ENCODE measurements around the gene ZNRD2.

The ZNRD2 gene

DNA sequence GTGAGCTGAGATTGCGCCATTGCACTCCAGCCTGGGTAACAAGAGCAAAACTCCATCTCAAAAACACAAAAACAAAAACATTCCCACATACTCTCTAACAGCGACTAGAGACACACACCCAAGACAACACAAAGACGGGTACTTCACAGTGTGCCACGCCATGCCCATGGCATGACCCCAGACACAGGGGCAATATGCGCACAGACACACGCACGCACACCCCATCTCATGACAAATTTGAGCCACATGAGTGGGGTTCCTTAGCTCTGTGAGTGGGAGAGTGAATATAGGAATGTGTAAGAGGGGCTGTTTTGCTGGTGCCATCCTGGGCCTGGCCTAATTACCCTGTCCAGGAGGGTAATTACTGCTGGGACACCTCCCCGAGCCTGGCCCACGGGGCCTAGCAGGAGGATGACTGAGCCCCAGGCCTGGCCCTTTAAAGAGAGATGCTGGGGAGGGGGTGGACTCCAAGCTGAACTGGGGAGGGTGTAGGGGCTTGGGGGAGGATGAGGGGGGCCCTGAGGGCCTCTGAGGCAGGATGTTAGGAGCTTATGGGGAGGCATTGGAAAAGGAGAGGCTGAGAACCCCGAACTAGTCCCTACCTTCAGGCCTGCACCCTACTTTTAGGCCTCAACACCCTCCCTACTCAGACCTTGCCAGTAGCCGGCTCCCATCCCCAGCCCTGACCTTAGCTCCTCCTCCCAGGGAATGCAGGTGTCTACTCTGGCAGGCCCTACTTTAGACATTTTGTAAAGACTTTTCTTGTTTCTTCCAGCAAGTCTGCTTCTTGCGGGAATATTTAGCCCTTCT lies 13.6 kb upstream of the ZNRD2 start (continued):
- TF ChIP-seq ZNF704 (tag by site-specific recombination; IDR thresholded peaks at IDR 0.05), result no peak

DNA sequence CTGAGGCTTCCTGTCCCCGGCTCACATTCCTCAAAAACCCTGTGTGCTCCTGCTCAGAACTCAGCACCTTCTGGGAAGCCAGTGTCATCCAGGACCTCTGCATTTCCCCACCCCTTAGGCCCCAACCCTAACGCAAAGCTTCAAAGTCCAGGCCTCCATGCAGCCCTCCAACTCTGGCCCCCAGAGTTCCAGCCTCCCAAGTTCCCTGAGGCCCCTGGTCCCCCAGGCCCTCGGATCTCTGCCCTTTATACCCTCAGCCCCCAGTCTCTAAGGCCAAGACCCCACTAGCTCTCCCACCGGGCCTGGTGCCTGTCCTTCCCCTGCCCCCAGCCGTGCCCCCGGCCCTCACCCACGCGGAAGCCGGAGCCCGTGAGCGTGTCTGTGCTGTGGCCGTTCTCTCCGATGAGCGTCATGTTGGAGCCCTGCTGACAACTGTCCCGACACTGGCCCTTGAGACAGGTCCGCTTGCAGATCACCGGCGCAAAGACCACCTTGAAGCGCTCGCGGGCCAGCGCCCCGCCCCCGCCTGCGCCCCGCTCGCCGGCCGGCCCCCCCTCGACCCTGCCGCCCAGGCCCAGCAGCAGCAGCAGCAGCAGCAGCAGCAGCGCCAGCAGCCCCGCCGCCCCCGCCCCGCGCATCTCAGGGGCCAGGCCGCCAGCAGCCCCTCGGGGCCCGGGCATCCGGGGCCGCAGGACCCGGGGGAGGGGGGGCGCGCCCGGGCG lies 12.8 kb upstream of the ZNRD2 start:
- H3K36me3 ChIP-seq (ENCODE audit: control insufficient read depth in 2 of 2, insufficient read depth in 1 of 2, low read length in 2 of 2), result peaks cover 0 to 11% of the 10 kb centered on the region in 2 experiments; a peak in 1 of 3 replicates
- peak overlapping the region; percentile 52 for H3K4me3 ChIP-seq (ENCODE audit: low read depth, low read length)
- H3K4me1 ChIP-seq (ENCODE audit: control insufficient read depth, insufficient read depth, low read length), result peaks cover 19% of the 10 kb centered on the region
- no peaks in the 10 kb centered on the region for H3K9me3 ChIP-seq (ENCODE audit: control insufficient read depth, insufficient read depth, low read depth, low read length)
- CTCF ChIA-PET, result interaction anchor here (0.8 to 1.8 kb wide), 4 partner anchors 12 to 28 kb away, joined by 3 to 8 read pairs (median 4); partner anchors contain the start of gene ZNRD2
- peak overlapping the region; percentile 81 for H3K27ac ChIP-seq (ENCODE audit: extremely low read depth, low read depth, low read length)
- POLR2A ChIA-PET, result interaction anchor here (1.1 to 1.5 kb wide), 3 partner anchors 11 to 16 kb away, joined by 4 to 6 read pairs (median 6); partner anchors contain the start of gene ZNRD2
- TF ChIP-seq BCL6B (tag by site-specific recombination; IDR thresholded peaks at IDR 0.05) (no peak), ZNF214 (tag by site-specific recombination; IDR thresholded peaks at IDR 0.05; ENCODE audit: borderline replicate concordance) (no peak), ZNF362 (tag by site-specific recombination; IDR thresholded peaks at IDR 0.05) (no peak), ZFHX2 (tag by site-specific recombination; conservative IDR thresholded peaks at IDR 0.05) (peak; percentile 57), ZBTB20 (tag by site-specific recombination; IDR thresholded peaks at IDR 0.05) (peak; percentile 58), ZNF169 (tag by site-specific recombination; IDR thresholded peaks at IDR 0.05) (no peak), ZNF354C (tag by site-specific recombination; IDR thresholded peaks at IDR 0.05; ENCODE audit: borderline replicate concordance, low read depth) (no peak), FEZF1 (tag by site-specific recombination; IDR thresholded peaks at IDR 0.05) (no peak), ZNF585B (tag by site-specific recombination; IDR thresholded peaks at IDR 0.05) (no peak), ZNF155 (tag by site-specific recombination; IDR thresholded peaks at IDR 0.05) (no peak), ZNF19 (tag by site-specific recombination; IDR thresholded peaks at IDR 0.05; ENCODE audit: low read depth) (no peak), ZNF596 (tag by site-specific recombination; IDR thresholded peaks at IDR 0.05) (no peak), ZSCAN4 (tag by site-specific recombination; IDR thresholded peaks at IDR 0.05) (no peak), ZBTB21 (tag by site-specific recombination; IDR thresholded peaks at IDR 0.05) (no peak), EGR2 (tag by site-specific recombination; IDR thresholded peaks at IDR 0.05; ENCODE audit: low read depth) (peak; percentile 55; the same call in 1 of the 2 replicates), ZNF600 (tag by site-specific recombination; IDR thresholded peaks at IDR 0.05) (0 out of 2 replicates have a peak, but pooled peaks have one; percentile 50), ZNF266 (tag by site-specific recombination; IDR thresholded peaks at IDR 0.05; ENCODE audit: low read depth) (no peak), ZSCAN23 (tag by site-specific recombination; IDR thresholded peaks at IDR 0.05) (no peak), KLF9 (tag by site-specific recombination; IDR thresholded peaks at IDR 0.05; ENCODE audit: low read depth) (0 out of 2 replicates have a peak, but pooled peaks have one; percentile 21), ZNF24 (tag by site-specific recombination; IDR thresholded peaks at IDR 0.05) (no peak)
- TF ChIP-seq, protein P1, sequence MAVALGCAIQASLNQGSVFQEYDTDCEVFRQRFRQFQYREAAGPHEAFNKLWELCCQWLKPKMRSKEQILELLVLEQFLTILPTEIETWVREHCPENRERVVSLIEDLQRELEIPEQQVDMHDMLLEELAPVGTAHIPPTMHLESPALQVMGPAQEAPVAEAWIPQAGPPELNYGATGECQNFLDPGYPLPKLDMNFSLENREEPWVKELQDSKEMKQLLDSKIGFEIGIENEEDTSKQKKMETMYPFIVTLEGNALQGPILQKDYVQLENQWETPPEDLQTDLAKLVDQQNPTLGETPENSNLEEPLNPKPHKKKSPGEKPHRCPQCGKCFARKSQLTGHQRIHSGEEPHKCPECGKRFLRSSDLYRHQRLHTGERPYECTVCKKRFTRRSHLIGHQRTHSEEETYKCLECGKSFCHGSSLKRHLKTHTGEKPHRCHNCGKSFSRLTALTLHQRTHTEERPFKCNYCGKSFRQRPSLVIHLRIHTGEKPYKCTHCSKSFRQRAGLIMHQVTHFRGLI (tag by site-specific recombination; IDR thresholded peaks at IDR 0.05), result no peak
- TF ChIP-seq, protein P2, sequence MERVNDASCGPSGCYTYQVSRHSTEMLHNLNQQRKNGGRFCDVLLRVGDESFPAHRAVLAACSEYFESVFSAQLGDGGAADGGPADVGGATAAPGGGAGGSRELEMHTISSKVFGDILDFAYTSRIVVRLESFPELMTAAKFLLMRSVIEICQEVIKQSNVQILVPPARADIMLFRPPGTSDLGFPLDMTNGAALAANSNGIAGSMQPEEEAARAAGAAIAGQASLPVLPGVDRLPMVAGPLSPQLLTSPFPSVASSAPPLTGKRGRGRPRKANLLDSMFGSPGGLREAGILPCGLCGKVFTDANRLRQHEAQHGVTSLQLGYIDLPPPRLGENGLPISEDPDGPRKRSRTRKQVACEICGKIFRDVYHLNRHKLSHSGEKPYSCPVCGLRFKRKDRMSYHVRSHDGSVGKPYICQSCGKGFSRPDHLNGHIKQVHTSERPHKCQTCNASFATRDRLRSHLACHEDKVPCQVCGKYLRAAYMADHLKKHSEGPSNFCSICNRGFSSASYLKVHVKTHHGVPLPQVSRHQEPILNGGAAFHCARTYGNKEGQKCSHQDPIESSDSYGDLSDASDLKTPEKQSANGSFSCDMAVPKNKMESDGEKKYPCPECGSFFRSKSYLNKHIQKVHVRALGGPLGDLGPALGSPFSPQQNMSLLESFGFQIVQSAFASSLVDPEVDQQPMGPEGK (tag by site-specific recombination; IDR thresholded peaks at IDR 0.05), result peak; percentile 91
- TF ChIP-seq, protein P3, sequence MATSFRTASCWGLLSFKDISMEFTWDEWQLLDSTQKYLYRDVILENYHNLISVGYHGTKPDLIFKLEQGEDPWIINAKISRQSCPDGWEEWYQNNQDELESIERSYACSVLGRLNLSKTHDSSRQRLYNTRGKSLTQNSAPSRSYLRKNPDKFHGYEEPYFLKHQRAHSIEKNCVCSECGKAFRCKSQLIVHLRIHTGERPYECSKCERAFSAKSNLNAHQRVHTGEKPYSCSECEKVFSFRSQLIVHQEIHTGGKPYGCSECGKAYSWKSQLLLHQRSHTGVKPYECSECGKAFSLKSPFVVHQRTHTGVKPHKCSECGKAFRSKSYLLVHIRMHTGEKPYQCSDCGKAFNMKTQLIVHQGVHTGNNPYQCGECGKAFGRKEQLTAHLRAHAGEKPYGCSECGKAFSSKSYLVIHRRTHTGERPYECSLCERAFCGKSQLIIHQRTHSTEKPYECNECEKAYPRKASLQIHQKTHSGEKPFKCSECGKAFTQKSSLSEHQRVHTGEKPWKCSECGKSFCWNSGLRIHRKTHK (tag by site-specific recombination; IDR thresholded peaks at IDR 0.05), result no peak
